Mucosa of descending colon (tissue), 3 donors: ENCODE results near the gene CYP2U1. TPM values are rescaled to one million over a fixed set of nuclear protein-coding genes. Genes with fewer than 3 reads are reported as not detected.
"Not testable (repeated sequence)": the region's sequence is repeated elsewhere in the genome, so short reads cannot be mapped to it uniquely, and the experiment has no call there.

Experiments
- ATAC-seq: fragments of 200-7000 bp; cut with Tn5 transposase; one replicate; pipeline ENCODE4 v1.9.1; 2020; ENCODE audit warnings: mild to moderate bottlenecking, moderate library complexity
- DNase-seq, 3 donors: peaks; one replicate each; pipeline ENCODE4 v3.0.0-alpha.2; 2020
- H3K36me3 ChIP-seq: fragments of 200-600 bp; one replicate; pipeline ENCODE4 v1.8.0; 2021; ENCODE audit warnings: low read depth, mild to moderate bottlenecking
- H3K4me1 ChIP-seq: fragments of 200-600 bp; one replicate; pipeline ENCODE4 v1.8.0; 2021; ENCODE audit warnings: low read depth, mild to moderate bottlenecking
- H3K4me3 ChIP-seq: fragments of 200-600 bp; one replicate; pipeline ENCODE4 v1.8.0; 2021; ENCODE audit warnings: mild to moderate bottlenecking
- H3K9me3 ChIP-seq: fragments of 200-600 bp; one replicate; pipeline ENCODE4 v1.8.0; 2021; ENCODE audit warnings: mild to moderate bottlenecking
- intact Hi-C, 2 donors: fragments of 100-400 bp; cut with DNase I in 1 of 2; cut with micrococcal nuclease in 1 of 2; formaldehyde crosslinking; loops; one replicate each; pipeline versions ENCODE4 v1.11.0 to v1.11.1; 2022; cut with DNase I, micrococcal nuclease
- total RNA-seq, 3 donors: library from RNA; stranded (reverse); fragmentation: NEBNext Ultra II Directional in 2 of 3; extraction: Animal tissue kit (Norgen Biotek cat#: 25700) in 2 of 3; gene quantifications; one replicate each; pipeline versions ENCODE4 v1.2.1 to v1.2.4, GENCODE V29; 2021 to 2023
- TF ChIP-seq, protein P1 (sequence below): fragments of 200-600 bp; IDR thresholded peaks from one replicate; pipeline ENCODE4 v1.8.0; 2022; ENCODE audit warnings: antibody characterized with exemption, mild to moderate bottlenecking
- donor health status: DM: no; HTN: no; CAD: no; lungs with moderate emphysema.
- donor health status: DM: no; HTN: no; CAD: no.
- donor health status: DM: no; HTN: yes; CAD: no.

The CYP2U1 gene
- total RNA-seq, 3 donors from 2014 or later, result 3.4 to 10.5 (median 3.4) TPM

DNA sequence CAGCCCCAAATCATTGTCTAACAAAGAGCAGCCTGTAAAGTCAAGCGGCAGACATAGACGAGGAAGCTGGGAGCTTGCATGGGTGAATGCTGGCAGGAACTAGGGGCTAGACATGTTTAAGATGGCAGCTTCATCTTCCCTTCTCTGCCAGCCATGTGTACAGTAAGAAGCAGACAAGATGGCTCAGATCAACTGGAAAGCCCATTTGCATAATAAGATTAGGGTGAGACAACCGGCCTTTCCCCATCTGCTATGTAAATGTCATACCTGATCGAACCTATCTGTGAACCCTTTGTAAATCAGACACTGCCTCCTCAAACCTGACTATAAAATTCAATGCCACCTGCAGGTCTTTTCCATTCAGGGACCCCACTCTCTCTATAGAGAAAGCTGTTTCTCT is 35.6 kb downstream of the CYP2U1 start:
- intact Hi-C loops, result no loop called here
- DNase-seq (no peak), ATAC-seq (no peak)
- TF ChIP-seq, protein P1, sequence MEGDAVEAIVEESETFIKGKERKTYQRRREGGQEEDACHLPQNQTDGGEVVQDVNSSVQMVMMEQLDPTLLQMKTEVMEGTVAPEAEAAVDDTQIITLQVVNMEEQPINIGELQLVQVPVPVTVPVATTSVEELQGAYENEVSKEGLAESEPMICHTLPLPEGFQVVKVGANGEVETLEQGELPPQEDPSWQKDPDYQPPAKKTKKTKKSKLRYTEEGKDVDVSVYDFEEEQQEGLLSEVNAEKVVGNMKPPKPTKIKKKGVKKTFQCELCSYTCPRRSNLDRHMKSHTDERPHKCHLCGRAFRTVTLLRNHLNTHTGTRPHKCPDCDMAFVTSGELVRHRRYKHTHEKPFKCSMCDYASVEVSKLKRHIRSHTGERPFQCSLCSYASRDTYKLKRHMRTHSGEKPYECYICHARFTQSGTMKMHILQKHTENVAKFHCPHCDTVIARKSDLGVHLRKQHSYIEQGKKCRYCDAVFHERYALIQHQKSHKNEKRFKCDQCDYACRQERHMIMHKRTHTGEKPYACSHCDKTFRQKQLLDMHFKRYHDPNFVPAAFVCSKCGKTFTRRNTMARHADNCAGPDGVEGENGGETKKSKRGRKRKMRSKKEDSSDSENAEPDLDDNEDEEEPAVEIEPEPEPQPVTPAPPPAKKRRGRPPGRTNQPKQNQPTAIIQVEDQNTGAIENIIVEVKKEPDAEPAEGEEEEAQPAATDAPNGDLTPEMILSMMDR, result no peak
- Histone ChIP-seq H3K4me1 (no peaks in the 10 kb centered on the region), H3K9me3 (no peaks in the 10 kb centered on the region), H3K36me3 (no peaks in the 10 kb centered on the region), H3K4me3 (no peak overlapping the region)

DNA sequence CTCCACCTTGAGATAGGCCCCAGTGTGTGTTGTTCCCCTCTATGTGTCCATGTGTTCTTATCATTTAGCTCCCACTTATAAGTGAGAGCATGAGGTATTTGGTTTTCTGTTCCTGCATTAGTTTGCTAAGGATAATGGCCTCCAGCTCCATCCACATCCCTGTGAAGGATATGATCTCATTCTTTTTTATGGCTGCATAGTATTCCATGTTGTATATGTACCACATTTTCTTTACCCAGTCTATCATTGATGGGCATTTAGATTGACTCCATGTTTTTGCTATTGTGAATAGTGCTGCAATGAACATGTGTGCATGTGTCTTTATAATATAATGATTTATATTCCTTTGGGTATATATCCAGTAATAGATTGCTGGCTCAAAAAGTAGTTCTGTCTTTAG is 36.2 kb downstream of the CYP2U1 start:
- intact Hi-C loops, ATAC-seq, H3K9me3 ChIP-seq, H3K4me3 ChIP-seq, DNase-seq, H3K36me3 ChIP-seq, H3K4me1 ChIP-seq: not testable (repeated sequence)

DNA sequence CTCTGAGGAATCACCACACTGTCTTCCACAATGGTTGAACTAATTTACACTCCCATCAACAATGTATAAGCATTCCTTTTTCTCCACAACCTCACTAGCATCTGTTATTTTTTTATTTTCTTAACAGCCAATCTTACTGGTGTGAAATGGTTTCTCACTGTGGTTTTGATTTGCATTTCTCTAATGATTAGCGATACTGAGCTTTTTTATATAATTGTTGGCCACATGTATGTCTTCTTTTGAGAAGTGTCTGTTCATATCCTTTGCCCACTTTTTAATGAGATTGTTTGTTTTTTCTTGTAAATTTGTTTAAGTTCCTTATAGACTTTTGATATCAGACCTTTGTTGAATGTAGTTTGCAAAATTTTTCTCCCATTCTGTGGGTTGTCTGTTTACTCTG is 36.6 kb downstream of the CYP2U1 start:
- H3K4me3 ChIP-seq, ATAC-seq, H3K36me3 ChIP-seq, intact Hi-C loops, H3K4me1 ChIP-seq, H3K9me3 ChIP-seq, DNase-seq: not testable (repeated sequence)

DNA sequence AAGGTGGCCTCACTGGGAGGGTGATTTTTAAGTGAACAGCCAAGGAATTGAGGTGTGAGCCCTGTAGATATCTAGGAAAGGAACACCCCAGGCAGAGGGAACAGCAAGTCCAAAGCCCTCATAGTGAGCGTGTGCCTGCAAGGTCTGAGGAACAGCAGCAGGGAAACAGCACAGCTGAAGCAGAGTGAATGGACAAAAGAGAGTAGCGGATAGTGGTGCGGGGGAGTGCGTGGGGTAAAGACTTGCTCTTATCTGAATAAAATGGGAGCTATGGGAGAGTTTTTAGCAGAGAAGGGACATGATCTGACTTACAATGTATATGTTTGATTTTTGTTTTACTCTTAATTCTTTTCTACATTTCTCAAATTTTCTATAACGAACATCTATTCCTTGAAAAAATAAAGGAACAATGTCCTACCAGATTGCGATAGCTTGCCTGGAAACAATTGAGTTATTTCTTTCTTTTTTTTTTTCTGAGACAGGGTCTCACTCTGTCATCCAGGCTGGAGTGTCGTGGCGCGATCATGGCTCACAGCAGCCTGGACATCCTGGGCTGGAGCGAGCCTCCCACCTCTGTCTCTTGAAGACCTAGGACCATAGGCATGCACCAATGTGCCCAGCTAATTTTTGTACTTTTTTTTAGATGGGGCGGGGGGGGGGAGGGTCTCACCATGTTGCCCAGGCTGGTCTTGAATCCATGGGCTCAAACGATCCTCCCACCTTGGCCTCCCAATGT is 38.9 kb downstream of the CYP2U1 start:
- no peak overlapping the region for H3K4me3 ChIP-seq
- no peaks in the 10 kb centered on the region for H3K4me1 ChIP-seq
- no peaks in the 10 kb centered on the region for H3K9me3 ChIP-seq
- DNase-seq (no peak), ATAC-seq (no peak)
- H3K36me3 ChIP-seq, result no peaks in the 10 kb centered on the region
- intact Hi-C loops, result no loop called here
- TF ChIP-seq, protein P1, result no peak

DNA sequence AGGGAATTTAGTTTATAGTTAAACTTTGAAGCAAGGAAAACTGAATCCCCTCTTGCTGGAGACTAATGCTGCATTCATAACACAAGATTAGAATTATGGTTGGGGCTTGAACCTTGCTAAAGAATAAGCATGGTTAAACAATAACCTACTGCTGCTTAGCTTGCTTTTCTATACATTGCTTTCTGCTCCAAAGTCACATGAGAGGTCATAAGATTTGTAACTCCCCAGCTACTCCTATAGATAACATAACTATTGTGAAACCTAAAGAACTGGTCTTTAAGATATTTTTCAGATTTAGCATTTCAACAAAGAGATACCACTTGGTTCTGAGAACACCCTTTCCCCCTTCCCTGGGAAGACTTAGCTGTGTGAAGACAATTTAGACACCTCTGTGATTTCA is 41.3 kb downstream of the CYP2U1 start:
- Histone ChIP-seq H3K9me3 (no peaks in the 10 kb centered on the region), H3K36me3 (no peaks in the 10 kb centered on the region), H3K4me1 (no peaks in the 10 kb centered on the region), H3K4me3 (no peak overlapping the region)
- ATAC-seq (no peak), DNase-seq (no peak)
- TF ChIP-seq, protein P1, result no peak
- intact Hi-C loops, result no loop called here

DNA sequence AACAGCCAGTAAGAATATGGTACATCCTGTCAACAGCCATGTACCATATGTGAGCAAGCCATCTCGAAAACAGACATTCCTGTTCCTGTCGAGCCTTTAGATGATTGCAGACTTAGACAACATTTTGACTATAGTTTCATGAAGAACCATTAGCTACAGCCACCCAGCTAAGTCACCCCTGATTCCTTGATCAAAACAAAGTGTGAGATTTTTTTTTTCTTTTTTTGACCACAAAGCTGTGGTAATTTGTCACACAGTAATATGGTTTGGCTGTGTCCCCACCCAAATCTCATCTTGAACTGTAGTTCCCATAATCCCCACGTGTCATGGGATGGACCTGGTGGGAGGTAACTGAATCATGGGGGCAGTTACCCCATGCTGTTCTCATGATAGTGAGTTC is 43.2 kb downstream of the CYP2U1 start:
- intact Hi-C loops, result no loop called here
- Histone ChIP-seq H3K36me3 (no peaks in the 10 kb centered on the region), H3K9me3 (no peaks in the 10 kb centered on the region), H3K4me3 (no peak overlapping the region), H3K4me1 (no peaks in the 10 kb centered on the region)
- ATAC-seq (no peak), DNase-seq (no peak)
- TF ChIP-seq, protein P1, result no peak

DNA sequence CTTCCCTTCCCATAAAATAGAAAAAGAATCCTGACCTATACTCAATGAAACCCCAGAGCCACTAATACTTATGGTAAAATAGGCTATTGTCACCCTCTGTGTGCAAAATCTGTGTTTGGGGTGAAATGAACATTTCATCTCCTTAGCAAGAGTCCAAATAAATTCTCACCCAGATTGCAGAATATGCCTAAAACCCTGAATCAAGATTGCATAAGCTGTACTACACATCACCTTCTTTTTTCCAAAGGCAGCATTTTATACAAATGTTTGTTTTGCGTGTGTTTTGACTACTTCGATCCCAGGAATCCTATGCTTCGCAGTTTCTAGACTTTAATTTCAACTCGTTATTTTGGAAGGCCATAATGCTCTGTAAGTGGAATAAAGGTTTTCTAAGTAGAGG is 46.1 kb downstream of the CYP2U1 start:
- TF ChIP-seq, protein P1, result no peak
- ATAC-seq (no peak), DNase-seq (no peak)
- peaks cover 11% of the 10 kb centered on the region for H3K9me3 ChIP-seq
- no peaks in the 10 kb centered on the region for H3K36me3 ChIP-seq
- H3K4me1 ChIP-seq, result no peaks in the 10 kb centered on the region
- H3K4me3 ChIP-seq, result no peak overlapping the region
- intact Hi-C loops, result no loop called here
